ENCODE results near the gene RNF222.

Gene RNF222

GRCh38 chr17:8345951-8346665 lies 51.5 kb downstream of the RNF222 start:
- no peak for DNase-seq (ENCODE audit: low read depth in 2 of 2)

GRCh38 chr17:8345052-8345690 lies 52.5 kb downstream of the RNF222 start:
- no peak for DNase-seq (ENCODE audit: low read depth in 2 of 2)

DNA sequence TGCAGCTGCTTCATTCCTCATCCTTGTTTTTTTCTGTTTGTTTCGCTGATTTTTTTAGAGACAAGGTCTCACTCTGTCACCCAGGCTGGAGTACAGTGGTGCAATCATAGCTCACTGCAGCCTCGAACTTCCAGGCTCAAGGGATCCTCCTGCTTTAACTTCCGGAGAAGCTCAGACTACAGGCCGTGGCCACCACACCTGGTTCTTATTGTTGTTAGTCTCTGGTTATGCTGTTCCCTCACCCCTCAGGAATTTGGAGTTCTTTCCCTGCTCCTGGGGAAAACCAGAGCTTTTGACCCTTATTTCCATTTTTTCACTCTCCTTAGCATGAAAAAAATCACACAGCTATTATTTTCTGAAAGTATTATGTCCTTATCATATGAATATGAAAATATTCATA lies 56.2 kb downstream of the RNF222 start:
- no peak for DNase-seq (ENCODE audit: low read depth in 2 of 2)
